ENCODE data around the gene SRBD1. TPM values are rescaled to one million over a fixed set of nuclear protein-coding genes. Genes with fewer than 3 reads are reported as not detected.
A peak's percentile ranks its signal among the peaks of the same experiment; 100 is the strongest.

Gene SRBD1
- total RNA-seq, 1 experiment from 2014 or later = 14.4 TPM

DNA sequence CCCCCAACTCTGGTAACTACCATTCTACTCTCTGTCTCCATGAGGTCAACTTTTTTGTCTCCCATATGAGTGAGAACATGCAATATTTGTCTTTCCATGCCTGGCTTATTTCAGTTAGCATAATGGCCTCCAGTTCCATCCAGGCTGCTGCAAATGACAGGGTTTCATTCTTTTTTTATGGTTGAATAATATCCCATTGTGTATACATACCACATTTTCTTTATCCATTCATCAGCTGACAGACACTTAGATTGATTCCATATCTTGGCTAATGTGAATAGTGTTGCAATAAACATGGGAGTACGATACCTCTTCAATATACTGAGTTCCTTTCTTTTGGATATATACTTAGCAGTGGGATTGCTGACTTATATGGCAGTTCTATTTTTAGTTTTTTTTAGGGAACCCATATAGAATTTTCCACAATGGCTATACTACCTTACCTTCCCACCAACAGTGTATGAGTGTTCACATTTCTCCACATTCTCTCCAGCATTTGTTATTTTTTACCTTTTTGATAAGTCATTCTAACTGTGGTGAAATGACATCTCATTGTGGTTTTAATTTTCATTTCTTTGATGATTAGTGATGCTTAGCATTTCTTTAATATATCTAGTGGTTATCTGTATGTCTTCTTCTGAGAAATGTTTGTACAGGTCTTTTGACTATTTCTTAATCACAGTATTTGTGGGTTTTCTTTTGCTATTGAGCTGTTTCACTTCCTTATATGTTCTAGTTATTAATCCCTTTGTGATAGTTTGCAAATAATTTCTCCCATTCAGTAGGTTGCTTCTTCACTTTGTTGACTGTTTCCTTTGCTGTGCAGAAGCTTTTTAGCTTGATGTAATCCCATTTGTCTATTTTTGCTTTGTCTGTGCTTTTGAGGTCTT, 112.2 kb downstream of the SRBD1 start:
- Mint-ChIP-seq H3K27me3 (ENCODE audit: unreplicated experiment) (no peaks in the 10 kb centered on the region), H3K4me1 (ENCODE audit: low read depth, unreplicated experiment) (no peaks in the 10 kb centered on the region), H3K4me3 (ENCODE audit: low read depth, unreplicated experiment) (no peak overlapping the region), H3K36me3 (ENCODE audit: insufficient read depth, unreplicated experiment) (no peaks in the 10 kb centered on the region), H3K27ac (ENCODE audit: unreplicated experiment) (no peak overlapping the region), H3K9me3 (ENCODE audit: low read depth, unreplicated experiment) (no peaks in the 10 kb centered on the region)
- no peak for DNase-seq
- TF ChIP-seq, protein P1, sequence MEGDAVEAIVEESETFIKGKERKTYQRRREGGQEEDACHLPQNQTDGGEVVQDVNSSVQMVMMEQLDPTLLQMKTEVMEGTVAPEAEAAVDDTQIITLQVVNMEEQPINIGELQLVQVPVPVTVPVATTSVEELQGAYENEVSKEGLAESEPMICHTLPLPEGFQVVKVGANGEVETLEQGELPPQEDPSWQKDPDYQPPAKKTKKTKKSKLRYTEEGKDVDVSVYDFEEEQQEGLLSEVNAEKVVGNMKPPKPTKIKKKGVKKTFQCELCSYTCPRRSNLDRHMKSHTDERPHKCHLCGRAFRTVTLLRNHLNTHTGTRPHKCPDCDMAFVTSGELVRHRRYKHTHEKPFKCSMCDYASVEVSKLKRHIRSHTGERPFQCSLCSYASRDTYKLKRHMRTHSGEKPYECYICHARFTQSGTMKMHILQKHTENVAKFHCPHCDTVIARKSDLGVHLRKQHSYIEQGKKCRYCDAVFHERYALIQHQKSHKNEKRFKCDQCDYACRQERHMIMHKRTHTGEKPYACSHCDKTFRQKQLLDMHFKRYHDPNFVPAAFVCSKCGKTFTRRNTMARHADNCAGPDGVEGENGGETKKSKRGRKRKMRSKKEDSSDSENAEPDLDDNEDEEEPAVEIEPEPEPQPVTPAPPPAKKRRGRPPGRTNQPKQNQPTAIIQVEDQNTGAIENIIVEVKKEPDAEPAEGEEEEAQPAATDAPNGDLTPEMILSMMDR (IDR thresholded peaks at IDR 0.05; ENCODE audit: unreplicated experiment) = no peak
- CTCF ChIA-PET = interaction anchor here (0.6 kb wide), 1 partner anchor 513 kb away, joined by 3 read pairs; no protein-coding TSS in a partner anchor
- BruUV-seq (replicated peaks) = no TSS peak
- intact Hi-C loops (cut with micrococcal nuclease; ENCODE audit: unreplicated experiment) = no loop called here

DNA sequence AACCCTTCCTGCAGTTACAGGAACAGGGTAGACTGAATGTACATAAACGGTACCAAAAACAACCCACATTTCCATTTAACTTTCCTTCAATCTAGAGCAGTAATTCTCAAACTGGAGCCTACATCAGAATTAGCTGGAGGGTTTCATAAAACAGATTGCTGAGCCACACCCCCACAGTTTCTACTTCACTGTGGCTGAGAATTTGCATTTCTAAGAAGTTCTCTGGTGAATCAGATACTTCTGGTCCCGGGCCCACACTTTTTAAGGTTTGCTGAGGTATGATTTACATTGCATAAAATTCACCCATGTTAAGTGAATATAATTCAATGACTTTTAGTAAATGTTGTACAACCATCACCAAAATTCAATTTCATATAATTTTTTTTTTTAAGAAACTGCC, 113.7 kb downstream of the SRBD1 start:
- Mint-ChIP-seq H3K27ac (ENCODE audit: unreplicated experiment) (no peak overlapping the region), H3K9me3 (ENCODE audit: low read depth, unreplicated experiment) (no peaks in the 10 kb centered on the region), H3K4me3 (ENCODE audit: low read depth, unreplicated experiment) (no peak overlapping the region), H3K27me3 (ENCODE audit: unreplicated experiment) (no peaks in the 10 kb centered on the region), H3K4me1 (ENCODE audit: low read depth, unreplicated experiment) (no peaks in the 10 kb centered on the region), H3K36me3 (ENCODE audit: insufficient read depth, unreplicated experiment) (no peaks in the 10 kb centered on the region)
- no TSS peak for BruUV-seq (replicated peaks)
- TF ChIP-seq, protein P1 (IDR thresholded peaks at IDR 0.05; ENCODE audit: unreplicated experiment) = no peak
- DNase-seq = no peak
- intact Hi-C loops (cut with micrococcal nuclease; ENCODE audit: unreplicated experiment) = no loop called here
- CTCF ChIA-PET = no interaction called here

DNA sequence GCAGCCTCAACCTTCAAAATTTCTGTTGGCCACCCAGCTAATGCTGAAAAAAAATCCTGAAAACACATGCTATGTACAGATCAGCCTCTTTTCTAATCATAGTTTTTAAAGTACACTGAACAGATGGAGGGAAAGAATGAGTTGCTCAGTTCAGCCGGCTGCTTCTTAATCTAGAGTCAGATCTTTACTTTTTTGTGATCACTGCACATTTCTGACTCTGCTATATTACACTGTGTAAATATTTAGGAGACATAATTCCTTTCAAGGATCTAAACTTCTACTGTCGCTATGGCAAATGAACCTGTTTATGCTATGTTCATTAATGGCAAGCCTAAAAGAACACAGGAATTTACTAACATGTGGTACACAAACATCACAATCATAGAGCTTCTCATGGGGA, 114.2 kb downstream of the SRBD1 start:
- H3K9me3 Mint-ChIP-seq (ENCODE audit: low read depth, unreplicated experiment) = no peaks in the 10 kb centered on the region

DNA sequence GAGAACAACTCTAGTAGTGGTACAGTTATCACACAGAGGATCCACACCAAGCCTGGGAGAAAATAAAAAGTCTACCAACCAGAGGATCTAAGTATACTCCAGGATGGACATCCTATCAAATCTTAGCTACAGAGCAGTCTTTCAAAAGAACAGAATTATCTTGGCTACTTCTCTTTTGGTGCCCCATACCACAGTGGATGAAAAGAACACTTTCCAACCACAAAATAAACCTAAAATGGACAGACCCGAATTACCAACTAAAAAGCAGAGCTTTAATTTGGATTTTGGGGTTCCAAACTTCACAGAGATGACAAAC, 116.1 kb downstream of the SRBD1 start:
- no peak overlapping the region for H3K4me3 Mint-ChIP-seq (ENCODE audit: low read depth, unreplicated experiment)
- H3K27ac Mint-ChIP-seq (ENCODE audit: unreplicated experiment) = no peak overlapping the region
- CTCF ChIA-PET = interaction anchor here (0.6 to 2.4 kb wide), 3 partner anchors 470 to 530 kb away, joined by 3 to 17 read pairs (median 7); no protein-coding TSS in a partner anchor
- intact Hi-C loops (cut with micrococcal nuclease; ENCODE audit: unreplicated experiment) = loop anchor here (1.0 kb wide), 1 partner anchor 514 kb away; no protein-coding TSS in a partner anchor
- H3K27me3 Mint-ChIP-seq (ENCODE audit: unreplicated experiment) = no peaks in the 10 kb centered on the region
- H3K9me3 Mint-ChIP-seq (ENCODE audit: low read depth, unreplicated experiment) = no peaks in the 10 kb centered on the region
- no peaks in the 10 kb centered on the region for H3K36me3 Mint-ChIP-seq (ENCODE audit: insufficient read depth, unreplicated experiment)
- TF ChIP-seq, protein P1 (IDR thresholded peaks at IDR 0.05; ENCODE audit: unreplicated experiment) = peak; percentile 13
- DNase-seq = no peak
- no TSS peak for BruUV-seq (replicated peaks)
- no peaks in the 10 kb centered on the region for H3K4me1 Mint-ChIP-seq (ENCODE audit: low read depth, unreplicated experiment)

More for the DNA sequence above, 114.2 kb downstream of the SRBD1 start:
- Mint-ChIP-seq H3K4me1 (ENCODE audit: low read depth, unreplicated experiment) (no peaks in the 10 kb centered on the region), H3K4me3 (ENCODE audit: low read depth, unreplicated experiment) (no peak overlapping the region), H3K27me3 (ENCODE audit: unreplicated experiment) (no peaks in the 10 kb centered on the region), H3K36me3 (ENCODE audit: insufficient read depth, unreplicated experiment) (no peaks in the 10 kb centered on the region), H3K27ac (ENCODE audit: unreplicated experiment) (no peak overlapping the region)
- intact Hi-C loops (cut with micrococcal nuclease; ENCODE audit: unreplicated experiment) = no loop called here
- TF ChIP-seq, protein P1 (IDR thresholded peaks at IDR 0.05; ENCODE audit: unreplicated experiment) = no peak
- CTCF ChIA-PET = no interaction called here
- no peak for DNase-seq
- BruUV-seq (replicated peaks) = no TSS peak
